Parathyroid adenoma (tissue), 2 donors: ENCODE results near the gene VASN.

Experiments
- H2AFZ ChIP-seq: fragments of 300-600 bp; sonication (generic); one replicate; pipeline ENCODE4 v1.7.0; 2017; ENCODE audit warnings: antibody characterized with exemption, mild to moderate bottlenecking
- H3K27ac ChIP-seq: fragments of 300-600 bp; sonication (generic); one replicate; pipeline ENCODE4 v1.7.0; 2017
- H3K27me3 ChIP-seq: fragments of 300-600 bp; sonication (generic); one replicate; pipeline ENCODE4 v1.7.0; 2017; ENCODE audit warnings: low read length; ENCODE audit not compliant: control insufficient read depth, insufficient read depth
- H3K36me3 ChIP-seq: fragments of 300-600 bp; sonication (generic); one replicate; pipeline ENCODE4 v1.7.0; 2017; ENCODE audit warnings: low read length; ENCODE audit not compliant: control insufficient read depth, insufficient read depth
- H3K4me1 ChIP-seq: fragments of 300-600 bp; sonication (generic); one replicate; pipeline ENCODE4 v1.7.0; 2017; ENCODE audit warnings: control low read depth
- H3K4me2 ChIP-seq: fragments of 300-600 bp; sonication (generic); one replicate; pipeline ENCODE4 v1.7.0; 2017; ENCODE audit warnings: low read length
- H3K4me3 ChIP-seq: fragments of 300-600 bp; sonication (generic); one replicate; pipeline ENCODE4 v1.7.0; 2017; ENCODE audit warnings: low read depth, low read length
- H3K79me2 ChIP-seq: fragments of 300-600 bp; sonication (generic); one replicate; pipeline ENCODE4 v1.7.0; 2017; ENCODE audit warnings: control low read depth
- H3K9ac ChIP-seq: fragments of 300-600 bp; sonication (generic); one replicate; pipeline ENCODE4 v1.7.0; 2017; ENCODE audit warnings: mild to moderate bottlenecking
- H3K9me3 ChIP-seq: fragments of 300-600 bp; sonication (generic); one replicate; pipeline ENCODE4 v1.7.0; 2017; ENCODE audit warnings: low read length; ENCODE audit not compliant: control insufficient read depth
- CTCF ChIP-seq: fragments of 300-600 bp; sonication (generic); IDR thresholded peaks from one replicate; pipeline ENCODE4 v1.7.0; 2017; ENCODE audit warnings: antibody characterized with exemption, mild to moderate bottlenecking
- donor health status: primary hyperparathyroidism.

The VASN gene

GRCh38 chr16:4384509-4384942 is 12.9 kb downstream of the VASN start:
- Histone ChIP-seq H3K9ac (no peak overlapping the region), H3K4me3 (no peak overlapping the region), H2AFZ (no peak overlapping the region), H3K36me3 (no peaks in the 10 kb centered on the region), H3K4me2 (no peak overlapping the region), H3K27me3 (no peaks in the 10 kb centered on the region), H3K79me2 (no peaks in the 10 kb centered on the region), H3K27ac (no peak overlapping the region), H3K4me1 (peaks cover 6% of the 10 kb centered on the region), H3K9me3 (no peaks in the 10 kb centered on the region)
- TF ChIP-seq CTCF = no peak

DNA sequence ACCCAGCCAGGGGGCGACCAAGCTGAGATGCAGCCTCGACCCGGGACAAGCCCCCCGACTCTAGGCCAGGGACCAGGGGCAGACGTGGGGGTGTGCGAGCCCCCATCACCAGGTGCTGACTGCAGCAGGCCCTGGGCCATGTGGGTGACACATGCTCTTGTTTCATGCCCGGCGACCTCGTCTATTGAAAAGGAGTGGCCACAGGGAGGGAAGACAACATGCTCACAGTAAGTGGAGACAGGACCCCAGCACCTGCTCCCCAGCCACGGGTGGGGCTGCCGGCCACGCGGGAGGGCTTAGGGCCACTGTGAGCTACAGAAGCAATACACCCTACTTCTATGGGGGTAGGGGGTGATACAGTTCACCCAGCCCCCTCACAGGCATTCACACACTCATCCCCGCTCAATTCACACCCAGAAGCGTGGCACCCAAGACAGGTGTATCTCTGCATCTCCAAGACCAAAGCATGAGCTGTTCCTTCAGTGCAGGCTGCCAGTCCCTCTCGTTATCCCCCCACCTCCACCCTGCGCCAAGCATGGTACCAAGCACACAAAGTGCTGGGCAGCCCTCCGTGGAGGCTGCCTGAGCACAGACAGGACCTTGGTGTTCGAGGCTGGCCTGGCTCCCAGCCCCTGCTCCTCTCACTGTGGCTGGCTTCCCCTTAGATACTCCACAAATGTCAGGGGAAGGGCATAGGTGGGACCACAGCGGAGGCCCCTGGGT is 13.6 kb downstream of the VASN start:
- Histone ChIP-seq H3K4me2 (no peak overlapping the region), H3K27ac (no peak overlapping the region), H3K79me2 (no peaks in the 10 kb centered on the region), H3K4me3 (no peak overlapping the region), H3K4me1 (peaks cover 5% of the 10 kb centered on the region), H3K36me3 (no peaks in the 10 kb centered on the region), H3K27me3 (no peaks in the 10 kb centered on the region), H3K9ac (no peak overlapping the region), H2AFZ (no peak overlapping the region), H3K9me3 (no peaks in the 10 kb centered on the region)
- TF ChIP-seq CTCF = no peak

DNA sequence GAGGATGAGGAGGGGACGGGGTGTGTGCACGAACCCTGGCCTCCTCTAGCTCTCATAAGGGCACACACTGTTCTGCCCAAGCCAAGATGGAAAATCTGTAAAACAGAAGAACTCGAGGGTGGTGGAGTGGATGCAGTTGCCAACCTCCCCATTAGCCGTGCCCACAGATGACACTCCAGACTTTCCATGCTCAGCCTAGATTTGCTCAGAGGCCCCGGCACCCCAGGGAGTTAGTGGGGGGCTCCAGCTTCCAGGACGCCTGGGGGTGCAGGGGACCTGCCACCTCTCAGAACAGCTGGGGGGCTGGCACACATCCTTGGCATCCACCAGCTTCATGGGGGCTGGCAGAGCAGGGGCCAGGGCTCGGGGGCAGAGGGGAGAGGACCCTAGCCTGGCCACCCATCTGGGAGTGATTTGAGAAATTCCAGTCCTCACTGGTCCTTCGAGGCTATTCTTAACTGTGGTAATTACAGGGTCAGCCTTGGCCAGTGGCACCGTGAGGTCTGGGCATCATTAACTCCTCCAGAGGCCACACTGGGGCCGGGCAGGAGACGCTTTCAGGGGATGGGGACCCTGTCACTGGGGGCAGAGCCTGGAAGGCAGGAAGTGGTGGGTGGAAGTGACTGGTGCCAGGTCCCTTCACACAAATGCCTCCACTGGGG is 14.3 kb downstream of the VASN start:
- no peak for TF ChIP-seq CTCF
- H3K27ac ChIP-seq = no peak overlapping the region
- H3K79me2 ChIP-seq = no peaks in the 10 kb centered on the region
- no peak overlapping the region for H3K4me2 ChIP-seq
- H3K9me3 ChIP-seq = no peaks in the 10 kb centered on the region
- no peaks in the 10 kb centered on the region for H3K4me1 ChIP-seq
- H2AFZ ChIP-seq = no peak overlapping the region
- no peak overlapping the region for H3K4me3 ChIP-seq
- H3K36me3 ChIP-seq = no peaks in the 10 kb centered on the region
- no peak overlapping the region for H3K9ac ChIP-seq
- H3K27me3 ChIP-seq = no peaks in the 10 kb centered on the region

GRCh38 chr16:4386451-4386805 is 14.8 kb downstream of the VASN start:
- Histone ChIP-seq H3K4me1 (no peaks in the 10 kb centered on the region), H3K4me3 (no peak overlapping the region), H3K27ac (no peak overlapping the region), H3K9me3 (no peaks in the 10 kb centered on the region), H3K27me3 (no peaks in the 10 kb centered on the region), H3K36me3 (no peaks in the 10 kb centered on the region), H3K4me2 (no peak overlapping the region), H3K79me2 (no peaks in the 10 kb centered on the region), H2AFZ (no peak overlapping the region), H3K9ac (no peak overlapping the region)
- TF ChIP-seq CTCF = no peak
